ENCODE measurements around the gene GNG2.

The GNG2 gene

GRCh38 chr14:51921026-51921425, 60.6 kb downstream of the GNG2 start:
- Histone ChIP-seq H3K9me3 (ENCODE audit: control insufficient read depth, insufficient read depth, low read depth, low read length) (no peaks in the 10 kb centered on the region), H3K36me3 (ENCODE audit: control insufficient read depth in 2 of 2, insufficient read depth in 1 of 2, low read length in 2 of 2) (no peaks in the 10 kb centered on the region), H3K27ac (ENCODE audit: extremely low read depth, low read depth, low read length) (no peak overlapping the region), H3K4me3 (ENCODE audit: low read depth, low read length) (no peak overlapping the region), H3K4me1 (ENCODE audit: control insufficient read depth, insufficient read depth, low read length) (no peaks in the 10 kb centered on the region)
- TF ChIP-seq ZNF202 (tag by site-specific recombination; IDR thresholded peaks at IDR 0.05; ENCODE audit: borderline replicate concordance), result no peak
- ChIA-PET CTCF (no interaction called here), POLR2A (no interaction called here)

GRCh38 chr14:51922624-51923023, 62.2 kb downstream of the GNG2 start:
- TF ChIP-seq ZNF837 (tag by site-specific recombination; IDR thresholded peaks at IDR 0.05), result no peak
- TF ChIP-seq SETDB1 (IDR thresholded peaks at IDR 0.05; ENCODE audit: insufficient read length, low read length), result no peak
- no peak for TF ChIP-seq ZBTB7A (tag by site-specific recombination; IDR thresholded peaks at IDR 0.05; ENCODE audit: low read depth)
- TF ChIP-seq SALL2 (tag by site-specific recombination; IDR thresholded peaks at IDR 0.05; ENCODE audit: borderline replicate concordance), result no peak
- TF ChIP-seq EGR2 (tag by site-specific recombination; IDR thresholded peaks at IDR 0.05; ENCODE audit: low read depth), result no peak
- no peak for TF ChIP-seq ZBTB20 (tag by site-specific recombination; IDR thresholded peaks at IDR 0.05)
- TF ChIP-seq TSHZ1 (tag by site-specific recombination; IDR thresholded peaks at IDR 0.05; ENCODE audit: borderline replicate concordance), result no peak
- no peak for TF ChIP-seq YY2 (tag by site-specific recombination; IDR thresholded peaks at IDR 0.05)
- TF ChIP-seq ZNF660 (tag by site-specific recombination; IDR thresholded peaks at IDR 0.05), result no peak
- TF ChIP-seq ZNF398 (tag by site-specific recombination; IDR thresholded peaks at IDR 0.05), result no peak
- TF ChIP-seq ZNF629 (tag by site-specific recombination; IDR thresholded peaks at IDR 0.05), result no peak
- TF ChIP-seq MEIS1 (CRISPR knock-in tag; IDR thresholded peaks at IDR 0.05; ENCODE audit: borderline replicate concordance), result no peak
- no peak for TF ChIP-seq KLF7 (tag by site-specific recombination; IDR thresholded peaks at IDR 0.05; ENCODE audit: borderline replicate concordance)
- TF ChIP-seq ELK4 (IDR thresholded peaks at IDR 0.05; ENCODE audit: borderline replicate concordance, low read depth, low read length), result no peak
- TF ChIP-seq ZNF350 (tag by site-specific recombination; IDR thresholded peaks at IDR 0.05), result no peak
- no peak for TF ChIP-seq ZNF510 (tag by site-specific recombination; IDR thresholded peaks at IDR 0.05; ENCODE audit: insufficient replicate concordance)
- Histone ChIP-seq H3K9me3 (ENCODE audit: control insufficient read depth, insufficient read depth, low read depth, low read length) (no peaks in the 10 kb centered on the region), H3K4me1 (ENCODE audit: control insufficient read depth, insufficient read depth, low read length) (no peaks in the 10 kb centered on the region), H3K36me3 (ENCODE audit: control insufficient read depth in 2 of 2, insufficient read depth in 1 of 2, low read length in 2 of 2) (no peaks in the 10 kb centered on the region), H3K27ac (ENCODE audit: extremely low read depth, low read depth, low read length) (no peak overlapping the region), H3K4me3 (ENCODE audit: low read depth, low read length) (no peak overlapping the region)
- POLR2A ChIA-PET, result no interaction called here
- CTCF ChIA-PET, result no interaction called here
